GM20431 (cell line): Measurements from ENCODE around the gene MYO16.

Source experiments
- in situ Hi-C: fragments of 300-500 bp; cut with MseI, MboI; formaldehyde crosslinking; loops from one replicate; pipeline ENCODE4 v1.15.0; 2020; ENCODE audit warnings: low sequenced_read_pairs; ENCODE audit not compliant: unreplicated experiment

The MYO16 gene

DNA sequence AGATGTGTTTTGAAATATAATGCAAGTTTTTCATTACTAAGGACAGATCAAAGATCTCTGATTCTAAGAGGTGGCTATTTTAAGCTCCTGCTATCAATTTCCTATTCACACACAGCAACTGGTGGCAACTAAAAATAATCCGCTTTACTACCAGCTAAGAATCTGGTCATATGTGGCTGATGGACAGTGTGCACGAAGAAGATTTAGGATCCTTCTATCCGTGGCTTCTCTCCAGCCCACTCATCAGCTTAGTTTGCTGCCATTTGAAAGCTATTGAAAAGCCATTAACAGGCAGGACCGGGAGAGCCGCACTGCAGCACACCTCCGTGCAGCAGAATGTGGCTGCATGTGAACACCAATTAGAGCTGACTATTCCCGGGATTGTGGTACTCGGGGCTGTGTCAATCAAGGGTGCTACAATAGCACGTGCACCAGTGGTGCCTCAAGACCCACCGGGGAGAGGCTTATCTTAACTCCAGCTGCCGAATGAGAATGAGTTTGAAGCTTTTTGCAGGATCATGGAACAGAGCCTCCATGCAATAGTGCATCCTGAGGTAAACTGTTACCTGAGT is at the start of gene MYO16:
Gene MYO16, plus strand, starts transcription at position 431 of the 572 bp plus-strand sequence. CDS start 234 bp downstream, outside the sequence.
- in situ Hi-C loops, result no loop called here

DNA sequence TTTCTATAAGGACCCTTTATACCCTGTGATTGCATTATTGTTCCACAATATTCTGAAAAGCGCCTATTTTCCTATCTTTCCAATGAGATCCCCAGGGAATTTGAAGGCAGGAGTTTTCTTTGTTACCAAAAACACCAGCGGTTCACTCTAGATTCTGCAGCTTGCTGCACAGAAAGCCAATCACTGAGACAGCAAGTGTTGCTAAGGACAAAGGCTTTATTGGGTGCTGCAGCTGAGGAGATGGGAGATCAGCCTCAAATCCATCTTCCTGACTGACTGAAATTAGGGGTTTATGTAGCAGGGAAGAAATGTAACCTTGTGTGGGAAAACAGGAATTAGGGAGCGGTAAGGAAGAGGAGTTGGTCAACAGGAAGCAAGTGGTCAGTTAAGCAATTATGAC is 42.6 kb upstream of the MYO16 start:
- in situ Hi-C loops, result no loop called here

DNA sequence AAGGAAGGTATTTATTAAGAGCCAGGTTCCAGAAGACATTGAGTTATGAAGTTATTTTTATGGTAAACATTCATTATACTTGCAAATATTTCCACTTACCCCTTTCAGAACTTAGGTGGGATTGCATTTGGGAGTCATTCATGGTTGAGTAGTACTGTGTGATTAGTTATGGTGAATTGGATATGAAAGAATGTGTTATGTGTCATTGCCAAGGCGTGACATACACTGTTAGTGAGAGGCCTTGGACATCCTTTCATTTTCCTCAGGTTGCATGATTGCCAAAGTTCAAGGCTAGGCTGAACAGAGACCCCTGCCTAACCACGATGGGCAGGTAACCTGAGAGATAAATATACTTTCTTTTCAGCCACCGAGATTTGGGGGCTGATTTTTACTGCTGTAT is 40.9 kb upstream of the MYO16 start:
- in situ Hi-C loops, result no loop called here

DNA sequence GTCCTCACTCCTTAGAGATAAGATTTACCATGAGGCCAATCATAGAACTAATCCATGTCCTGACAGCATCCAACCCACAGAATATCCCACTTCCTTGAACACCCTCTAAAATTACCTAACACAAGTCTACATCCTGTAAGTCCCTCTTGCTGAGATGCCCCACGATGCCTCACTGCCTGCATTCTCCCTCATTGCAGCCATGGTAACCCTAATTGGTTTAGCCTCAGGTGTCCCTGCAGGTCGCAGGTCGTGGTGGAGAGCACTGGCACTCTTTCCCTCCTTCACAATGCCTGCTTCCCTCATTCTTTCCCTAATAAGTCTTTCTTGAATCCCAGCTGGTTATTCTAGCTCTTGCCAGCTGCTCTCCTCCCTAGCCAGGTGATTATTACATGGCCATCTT is 35.3 kb upstream of the MYO16 start:
- in situ Hi-C loops, result no loop called here

DNA sequence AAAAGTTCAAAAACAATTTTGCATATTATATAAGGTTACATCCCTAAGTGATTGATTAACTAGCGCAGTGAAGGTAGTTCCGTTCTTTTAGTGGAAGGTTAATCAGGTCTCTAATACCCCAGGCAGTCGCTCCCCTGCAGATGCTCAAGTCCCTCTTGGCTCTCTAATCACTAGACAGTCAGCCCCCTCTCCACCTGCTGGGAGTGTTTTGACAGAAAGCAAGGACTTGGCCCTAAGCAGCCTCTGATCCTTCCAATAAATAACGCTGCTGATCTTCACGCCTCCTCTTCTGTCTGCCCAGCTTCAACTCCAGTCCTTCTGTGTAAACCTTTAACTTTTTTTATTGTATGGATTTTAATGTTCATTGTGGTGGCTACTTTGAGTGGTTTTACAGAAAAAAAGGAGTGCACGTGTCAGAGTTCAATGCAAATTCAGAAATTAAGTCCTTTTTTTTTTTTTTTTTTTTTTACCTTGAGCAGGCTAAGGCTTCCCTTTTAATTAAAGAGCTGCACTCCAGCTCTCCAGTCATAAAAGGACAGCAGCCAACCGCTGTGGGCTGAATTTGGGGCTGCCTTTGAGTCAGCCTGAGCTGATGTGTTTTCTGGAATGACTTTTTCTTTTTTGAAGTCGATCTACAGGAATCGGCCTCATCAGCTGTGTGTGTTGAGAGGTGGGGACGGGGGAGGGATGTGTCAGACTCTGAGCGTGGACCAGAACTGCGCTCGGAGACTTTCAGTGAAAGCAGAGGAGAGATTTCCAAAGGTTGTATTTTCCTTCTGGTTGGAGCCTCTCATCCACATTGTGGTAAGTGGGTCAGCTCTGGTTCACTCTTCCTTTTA is 33.8 kb upstream of the MYO16 start:
- in situ Hi-C loops, result no loop called here

DNA sequence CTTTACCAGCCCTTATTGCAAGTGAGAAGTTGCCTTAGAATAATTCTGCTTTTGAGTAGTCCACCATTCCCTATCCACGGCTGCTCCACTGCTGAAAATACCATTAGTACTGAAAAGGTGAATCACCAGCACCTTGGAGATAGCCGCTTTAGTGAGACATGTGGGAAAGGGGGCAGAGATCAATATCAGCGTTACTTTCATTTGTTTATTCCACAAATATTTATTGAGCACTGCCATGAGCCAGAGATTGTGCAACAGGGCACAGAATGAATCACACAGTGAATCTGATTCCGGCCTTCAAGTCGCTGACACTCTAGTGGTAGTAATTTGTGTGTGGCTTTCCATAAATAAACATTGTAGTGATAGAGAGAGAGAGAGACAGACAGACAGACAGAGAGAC is 31.5 kb upstream of the MYO16 start:
- in situ Hi-C loops, result no loop called here

DNA sequence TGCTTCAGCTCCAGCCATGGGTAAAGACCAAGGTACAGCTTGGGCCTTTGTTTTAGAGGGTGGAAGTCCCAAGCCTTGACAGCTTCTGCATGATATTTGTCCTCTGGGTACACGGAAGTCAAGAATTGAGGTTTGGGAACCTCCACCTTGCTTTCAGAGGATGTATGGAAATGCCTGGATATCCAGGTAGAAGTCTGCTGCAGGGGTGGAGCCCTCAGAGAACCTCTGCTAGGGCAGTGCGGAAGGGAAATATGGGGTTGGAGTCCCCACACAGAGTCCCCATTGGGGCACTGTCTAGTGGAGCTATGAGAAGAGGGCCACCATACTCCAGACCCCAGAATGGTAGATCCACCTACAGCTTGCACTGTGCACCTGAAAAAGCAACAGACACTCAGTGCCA is 23.0 kb upstream of the MYO16 start:
- in situ Hi-C loops, result no loop called here

DNA sequence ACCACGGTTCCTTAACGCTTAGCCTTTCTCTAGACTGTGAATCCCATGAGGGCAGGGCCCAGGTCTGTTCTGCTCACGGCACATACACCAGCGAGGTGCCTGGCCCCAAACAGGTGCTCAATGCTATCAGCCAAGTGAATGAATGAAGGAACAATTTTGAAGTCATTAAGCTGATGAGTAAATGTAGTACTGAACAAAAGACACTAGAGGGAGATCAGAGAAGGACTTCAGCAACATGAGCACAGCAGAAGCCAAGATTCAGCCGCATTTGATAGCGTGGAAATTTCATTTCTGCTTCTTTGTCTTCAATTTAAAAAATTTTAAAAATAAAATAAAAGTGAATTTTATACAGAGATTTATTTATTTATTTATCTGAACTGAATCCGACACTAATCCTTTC is 20.1 kb upstream of the MYO16 start:
- in situ Hi-C loops, result no loop called here

DNA sequence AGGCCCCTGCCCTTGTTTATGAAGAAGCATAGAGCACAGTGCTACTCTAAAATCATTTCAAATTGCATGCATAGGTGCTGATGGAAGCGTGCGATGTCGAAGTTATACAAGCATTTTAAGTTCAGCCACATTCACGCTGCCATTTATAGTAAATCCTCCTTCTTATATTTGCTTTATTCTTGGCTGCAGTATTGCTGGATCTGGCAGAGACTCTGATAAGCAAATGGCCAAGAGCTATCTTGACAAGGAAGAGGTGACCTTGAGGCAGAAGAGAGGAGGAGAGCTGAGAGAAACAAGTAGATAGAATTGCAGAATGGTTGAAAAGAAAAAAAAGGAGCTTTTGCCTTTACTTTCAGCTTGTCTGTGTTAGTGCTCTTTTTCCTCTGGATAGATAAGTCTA is 18.9 kb upstream of the MYO16 start:
- in situ Hi-C loops, result no loop called here

DNA sequence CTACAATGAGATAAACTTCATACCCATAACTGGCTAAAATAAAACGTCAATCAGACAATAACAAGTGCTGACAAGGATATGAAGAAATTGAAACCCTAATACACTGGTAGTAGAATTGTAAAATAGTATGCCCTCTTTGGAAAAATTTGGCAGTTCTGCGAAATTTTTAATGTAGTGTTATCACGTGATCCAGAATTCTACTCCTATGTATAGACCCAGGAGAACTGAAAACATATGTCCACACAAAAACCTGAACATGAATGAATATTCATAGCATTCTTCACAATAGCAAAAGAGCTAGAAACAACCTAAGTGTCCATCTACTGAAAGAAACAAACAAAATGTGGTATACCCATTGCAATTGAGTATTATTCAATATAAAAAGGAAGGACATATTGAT is 14.2 kb upstream of the MYO16 start:
- in situ Hi-C loops, result no loop called here

DNA sequence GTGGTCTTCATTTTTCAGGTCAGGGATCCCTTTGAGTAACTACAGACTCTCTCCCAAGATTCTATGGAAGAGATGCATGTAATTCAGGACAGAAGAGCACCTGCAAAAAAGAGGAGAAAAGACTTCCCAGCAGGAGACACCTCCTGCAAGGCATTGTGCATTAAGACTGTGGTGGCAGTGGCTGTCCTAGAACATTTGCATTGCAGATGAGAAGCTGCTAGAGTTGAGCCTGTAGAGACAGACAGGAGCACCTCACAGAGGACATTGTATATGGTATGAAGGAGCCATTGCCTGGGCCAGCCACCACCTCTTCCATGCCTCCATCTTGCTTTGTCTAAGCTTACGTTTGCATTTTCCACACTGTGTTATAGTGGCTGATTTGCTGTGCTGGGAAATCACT is 11.2 kb upstream of the MYO16 start:
- in situ Hi-C loops, result no loop called here

DNA sequence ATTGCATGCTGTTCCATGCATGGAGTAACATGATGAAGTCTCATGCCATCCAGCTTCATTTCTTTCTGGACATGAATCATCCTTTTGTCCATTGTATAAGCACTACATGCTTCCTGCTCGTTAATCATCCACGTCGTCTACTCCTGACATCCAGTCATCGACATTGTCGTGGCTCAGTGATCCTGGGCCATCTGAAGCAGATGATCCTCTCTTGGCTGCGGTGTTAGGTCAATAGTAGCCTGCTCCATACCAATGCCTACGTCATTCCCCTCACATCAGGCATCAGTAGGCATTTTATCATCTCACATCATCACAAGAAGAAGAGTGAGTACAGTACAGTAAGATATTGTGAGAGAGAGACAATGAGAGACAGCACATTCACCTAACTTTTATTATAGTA is 7.9 kb upstream of the MYO16 start:
- in situ Hi-C loops, result no loop called here

DNA sequence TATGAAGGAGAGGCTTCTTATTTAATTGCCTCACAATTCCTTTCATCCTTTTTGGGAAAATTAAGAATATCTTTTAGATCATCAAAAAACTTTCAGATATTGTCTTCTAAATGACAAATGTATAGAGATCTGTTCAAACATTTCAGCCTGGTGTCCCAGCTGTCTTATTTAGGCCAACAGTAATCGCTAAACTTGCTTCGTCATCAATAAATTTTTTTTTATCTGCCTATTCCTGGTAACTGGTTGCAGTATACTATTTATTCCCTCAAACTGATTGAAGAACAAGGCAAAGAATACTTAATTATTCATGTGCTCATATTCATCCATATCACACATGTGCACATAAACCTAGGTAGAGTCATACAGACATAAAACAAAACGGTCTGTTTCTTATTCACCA is 5.3 kb upstream of the MYO16 start:
- in situ Hi-C loops, result no loop called here

DNA sequence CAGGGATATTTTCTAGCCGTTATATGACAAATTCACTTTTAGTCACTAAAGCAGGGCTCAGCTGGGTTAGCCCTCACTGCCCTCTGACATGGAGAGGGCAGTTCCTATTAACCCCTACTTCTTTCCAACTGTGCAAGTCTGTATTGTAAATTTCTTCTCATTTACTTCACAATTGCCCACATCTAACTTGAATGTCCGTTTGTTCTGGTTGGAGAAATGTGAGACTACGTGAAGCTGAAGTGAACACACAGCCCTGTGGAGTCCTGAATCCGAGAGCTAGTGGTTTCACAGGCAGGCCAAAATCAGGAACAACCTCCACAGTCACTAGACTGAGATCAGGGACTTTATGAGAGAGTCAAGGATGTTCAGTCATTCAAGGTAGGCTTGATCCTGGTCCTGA is 4.4 kb upstream of the MYO16 start:
- in situ Hi-C loops, result no loop called here

DNA sequence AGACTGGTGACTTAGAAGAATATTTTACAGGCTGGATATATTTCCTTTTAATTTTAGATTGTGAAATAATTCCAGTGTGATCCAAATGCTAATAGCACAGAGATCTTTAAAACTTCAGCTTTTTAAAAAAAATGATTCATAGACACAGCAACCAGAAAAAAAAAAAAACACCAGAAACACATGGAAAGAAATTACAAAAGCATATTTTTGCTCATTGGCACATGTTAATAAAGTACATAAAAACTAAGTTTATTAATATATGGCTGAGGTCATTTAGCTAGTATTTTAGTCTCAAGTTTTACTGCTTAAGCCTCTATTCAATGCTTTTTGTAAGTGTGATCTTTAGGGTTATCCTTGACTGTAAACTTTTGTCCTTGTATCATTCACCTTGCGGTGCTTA is 577 bp downstream of the MYO16 start:
- in situ Hi-C loops, result no loop called here

DNA sequence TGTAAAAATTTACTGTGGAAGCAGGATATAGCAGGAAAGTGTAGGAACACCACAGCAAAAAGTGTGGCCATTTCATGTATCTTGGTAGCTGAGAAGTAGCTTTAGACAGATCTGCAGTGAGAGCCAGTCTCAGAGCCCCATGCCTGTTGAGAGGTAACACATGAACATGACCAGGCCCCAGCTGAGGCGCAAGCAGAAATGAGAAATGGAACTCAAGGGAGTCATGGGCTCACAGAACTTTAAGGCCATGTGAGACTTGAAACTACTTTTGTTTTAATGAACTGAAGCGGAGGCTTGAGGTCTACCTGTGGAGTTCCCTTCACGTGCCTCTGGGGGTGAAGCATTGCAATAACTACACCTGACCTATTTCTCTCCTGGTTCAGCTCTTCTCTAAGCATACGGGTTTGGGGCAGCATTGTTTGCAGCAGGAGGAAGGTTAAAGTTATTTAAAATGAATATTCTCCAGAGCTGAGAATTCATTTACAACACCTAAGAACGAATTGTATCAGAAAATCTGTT is 3.3 kb downstream of the MYO16 start:
- in situ Hi-C loops, result no loop called here

DNA sequence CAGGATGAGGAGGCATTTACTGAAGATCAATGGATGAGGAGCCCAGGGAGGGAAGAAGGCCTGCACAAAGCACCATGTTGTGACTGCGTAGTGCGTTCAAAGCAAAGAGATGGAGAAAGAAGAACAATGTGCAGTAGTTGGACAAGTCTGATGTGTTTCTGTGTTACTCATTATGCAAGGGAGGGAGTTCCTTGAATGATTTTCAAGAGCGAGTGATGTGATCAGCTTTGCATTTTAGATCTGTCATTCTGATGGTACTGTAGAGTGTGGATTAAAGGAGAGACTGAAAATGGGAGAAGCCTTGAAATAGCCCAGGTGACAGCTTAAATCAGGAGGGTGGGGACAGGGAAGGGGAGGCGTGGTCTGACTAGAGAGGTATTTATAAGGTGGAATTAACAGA is 9.5 kb downstream of the MYO16 start:
- in situ Hi-C loops, result no loop called here

DNA sequence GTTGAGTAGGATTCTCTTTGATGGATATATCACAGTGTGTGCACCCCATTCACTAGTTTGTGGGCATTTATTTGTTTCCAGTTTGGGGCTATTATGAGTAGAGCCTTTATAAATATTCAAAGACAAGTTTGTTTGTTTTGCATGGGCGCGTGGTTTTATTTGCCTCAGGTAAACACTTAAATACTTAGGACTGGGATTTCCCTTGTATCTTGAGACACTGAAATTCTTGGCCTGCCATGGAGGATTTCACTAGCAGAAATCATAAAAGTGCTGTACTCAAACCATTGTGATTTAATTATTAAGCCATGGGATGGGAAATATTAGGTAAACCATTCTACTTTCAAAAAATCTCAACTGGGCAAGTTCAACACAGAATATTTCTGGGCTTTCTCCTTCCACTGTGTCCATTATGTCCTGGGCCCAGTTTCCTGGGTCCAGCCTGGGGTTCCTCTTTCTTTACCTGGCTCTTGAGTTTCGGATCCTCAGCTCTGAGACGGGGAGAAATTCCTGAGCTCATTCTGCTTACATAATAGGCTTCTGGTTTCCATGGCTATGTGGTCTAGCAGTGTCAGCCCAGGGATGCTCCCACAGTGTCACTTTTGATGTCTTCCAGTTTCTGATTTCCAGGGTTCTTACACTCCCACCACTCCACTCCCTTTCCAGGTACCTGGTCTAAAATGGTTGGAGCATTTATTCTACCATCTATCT is 14.4 kb downstream of the MYO16 start:
- in situ Hi-C loops, result no loop called here

DNA sequence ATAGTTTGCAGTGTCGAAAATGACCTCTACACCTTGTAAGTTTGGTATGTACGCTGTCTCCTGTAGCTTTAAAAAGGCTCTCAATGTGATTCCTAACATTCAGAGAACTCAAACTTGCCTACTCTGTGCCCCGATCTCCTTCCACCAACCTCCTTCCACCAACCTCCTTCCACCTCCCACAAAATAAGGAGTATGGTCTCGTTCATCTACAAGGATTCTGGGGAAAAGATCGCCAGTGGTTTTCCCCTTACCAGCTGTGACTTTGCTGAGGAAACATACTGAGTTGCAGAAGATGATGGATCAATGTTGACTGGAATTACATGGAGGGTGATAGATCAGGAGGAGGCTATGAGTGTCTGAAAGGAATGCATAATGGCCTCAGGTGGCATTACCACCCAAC is 16.0 kb downstream of the MYO16 start:
- in situ Hi-C loops, result no loop called here

DNA sequence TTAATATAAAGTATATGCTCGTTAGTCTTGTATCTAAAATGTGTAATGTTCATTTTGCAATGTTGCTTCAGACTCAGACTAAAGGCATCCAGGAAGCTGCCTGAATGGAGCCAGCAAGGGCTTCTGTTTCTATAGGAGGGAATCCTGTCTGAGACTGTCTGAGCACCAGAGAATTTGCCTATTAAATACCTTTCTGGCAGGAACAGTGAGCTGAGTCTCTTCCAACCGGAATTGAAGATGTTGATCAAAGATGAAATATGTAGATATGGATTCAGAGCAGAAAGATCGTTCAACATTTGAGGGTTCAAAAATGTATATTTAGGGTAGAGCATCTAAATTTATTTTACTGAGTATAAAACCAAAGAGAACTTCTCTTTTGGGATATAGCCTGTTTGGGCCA is 20.9 kb downstream of the MYO16 start:
- in situ Hi-C loops, result no loop called here

DNA sequence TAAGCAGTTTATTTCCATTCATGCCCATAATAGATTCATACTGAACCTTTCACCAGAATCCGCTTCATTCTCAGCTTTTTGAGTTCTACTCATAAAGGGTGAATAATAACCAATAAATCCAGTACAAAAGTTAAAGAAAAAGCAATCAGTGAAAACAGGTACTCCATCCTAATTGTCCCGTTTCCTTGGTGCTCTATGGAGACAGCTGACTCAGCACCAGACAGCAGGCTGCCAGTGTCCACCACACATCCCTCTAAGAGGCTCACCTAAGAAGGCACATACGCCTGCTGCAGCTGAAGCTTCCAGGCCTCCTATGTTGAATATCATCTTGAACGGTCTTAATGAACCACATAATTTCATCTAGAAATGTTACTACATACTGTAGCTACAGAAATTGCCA is 27.3 kb downstream of the MYO16 start:
- in situ Hi-C loops, result no loop called here
